Spleen (tissue), 11 donors: ENCODE data around the gene CYP4F11. TPM values are rescaled to one million over a fixed set of nuclear protein-coding genes. Genes with fewer than 3 reads are reported as not detected.

ENCODE experiments used
- DNase-seq: peaks from one replicate; pipeline ENCODE4 v3.0.0-alpha.2; 2020
- H3K27ac ChIP-seq, 8 donors: fragments of 200-600 bp; sonication (generic) in 7 of 8; 1 replicate in 4 of 8; 2 replicates in 4 of 8; pipeline versions ENCODE4 v1.5.0 to v1.8.0; 2016 to 2021; ENCODE audit warnings: inconsistent platforms in 4 of 8, mild to moderate bottlenecking in 4 of 8, moderate library complexity in 1 of 8
- H3K27me3 ChIP-seq, 7 donors: fragments of 200-600 bp; sonication (generic) in 6 of 7; replicated peaks in 1 of 7; 1 replicate in 4 of 7; 2 replicates in 3 of 7; pipeline versions ENCODE4 v1.5.0 to v1.8.0; 2016 to 2021; ENCODE audit warnings: inconsistent platforms in 3 of 7, mild to moderate bottlenecking in 1 of 7
- H3K36me3 ChIP-seq, 6 donors: fragments of 200-600 bp; sonication (generic) in 5 of 6; 1 replicate in 4 of 6; 2 replicates in 2 of 6; pipeline versions ENCODE4 v1.5.0 to v1.8.0; 2016 to 2021; ENCODE audit warnings: inconsistent platforms in 2 of 6
- H3K4me1 ChIP-seq, 6 donors: fragments of 200-600 bp; sonication (generic) in 5 of 6; 1 replicate in 3 of 6; 2 replicates in 3 of 6; pipeline versions ENCODE4 v1.5.0 to v1.8.0; 2016 to 2021; ENCODE audit warnings: inconsistent platforms in 3 of 6
- H3K4me3 ChIP-seq, 8 donors: fragments of 200-600 bp; sonication (generic) in 7 of 8; 1 replicate in 4 of 8; 2 replicates in 4 of 8; pipeline versions ENCODE4 v1.5.0 to v1.8.0; 2016 to 2021; ENCODE audit warnings: inconsistent platforms in 4 of 8, mild to moderate bottlenecking in 4 of 8, moderate library complexity in 2 of 8
- H3K9me3 ChIP-seq, 8 donors: fragments of 200-600 bp; sonication (generic) in 7 of 8; 1 replicate in 4 of 8; 2 replicates in 4 of 8; pipeline versions ENCODE4 v1.5.0 to v1.8.0; 2016 to 2021; ENCODE audit warnings: inconsistent platforms in 4 of 8
- CTCF ChIP-seq, 11 experiments: fragments of 200-600 bp in 7 of 11; fragments of 450-650 bp in 4 of 11; sonication (generic) in 4 of 11; IDR thresholded peaks in 8 of 11; conservative IDR thresholded peaks in 3 of 11; 1 replicate in 7 of 11; 2 replicates in 4 of 11; pipeline versions ENCODE4 v1.4.0 to v1.8.0; 2016 to 2021; ENCODE audit warnings: antibody characterized with exemption in 11 of 11, inconsistent platforms in 4 of 11, mild to moderate bottlenecking in 1 of 11
- POLR2A ChIP-seq, 3 donors: fragments of 450-650 bp; IDR thresholded peaks; one replicate each; pipeline ENCODE4 v1.5.1; 2017; ENCODE audit warnings: antibody characterized with exemption in 3 of 3, mild to moderate bottlenecking in 1 of 3
- POLR2AphosphoS5 ChIP-seq, 3 donors: sonication (generic); formaldehyde crosslinking; IDR thresholded peaks; one replicate each; pipeline ENCODE4 v1.5.1; 2017; ENCODE audit warnings: antibody characterized with exemption in 3 of 3
- WGBS, 5 donors: extraction: QIAGEN DNeasy Blood & Tissue Kit in 3 of 5; methylation state at CpG; one replicate each; pipeline versions ENCODE4 v1.1.5 to v1.1.7; 2013 to 2018; 5-methylcytosine and 5-hydroxymethylcytosine counted together
- intact Hi-C: fragments of 100-400 bp; cut with DNase I; formaldehyde crosslinking; loops from one replicate; pipeline ENCODE4 v1.15.0; 2023; ENCODE audit warnings: low total_unique reads
- polyA plus RNA-seq, 3 donors: library from polyadenylated mRNA; stranded (reverse); fragments of 200-250 nt; gene quantifications; one replicate each; pipeline ENCODE4 v1.2.1, GENCODE V29; 2013
- small RNA-seq, 4 donors: library from RNA; depleted of rRNA; stranded (forward); fragments of <200 nt; gene quantifications; one replicate each; pipeline ENCODE3, GENCODE V24; 2016
- total RNA-seq, 7 donors: library from RNA; depleted of rRNA in 3 of 7; stranded (reverse); fragments of >200 nt in 3 of 7; fragmentation: NEBNext Ultra II Directional in 4 of 7; extraction: Animal tissue kit (Norgen Biotek cat#: 25700) in 4 of 7; gene quantifications; one replicate each; pipeline versions ENCODE4 v1.1.0 to v1.2.1, GENCODE V29; 2016 to 2021
- donor health status: healthy with polysubstance abuse.
- donor health status: DM: no; HTN: no; CAD: no; lungs with moderate emphysema.
- donor health status: DM: no; HTN: no; CAD: no.
- donor health status: Bipolar disorder and iron deficiency.
- donor health status: healthy.
- donor health status: DM: no; HTN: no; CAD: no.
- donor health status: DM: yes; HTN: yes; CAD: no.

Gene CYP4F11
- total and polyA plus RNA-seq, 10 donors, result 0.07 to 4.9 (median 1.7) TPM; not detected in 2

GRCh38 chr19:15866636-15867035, 67.7 kb downstream of the CYP4F11 start:
- no peak overlapping the region for H3K27ac ChIP-seq
- H3K27me3 ChIP-seq, result peaks cover 0 to 24% (median 0%) of the 10 kb centered on the region in 7 donors
- WGBS, 5 donors, result 26 to 58% (median 47%) methylated on average over 5 of the region's 5 CpGs
- peaks cover 0 to 27% (median 2%) of the 10 kb centered on the region in 6 donors for H3K4me1 ChIP-seq
- DNase-seq, result no peak
- H3K36me3 ChIP-seq, result no peaks in the 10 kb centered on the region
- intact Hi-C loops, result loop anchor here (5.0 kb wide), 1 partner anchor 239 kb away; no protein-coding TSS in a partner anchor
- no peaks in the 10 kb centered on the region for H3K9me3 ChIP-seq
- no peak overlapping the region for H3K4me3 ChIP-seq
- no peak for TF ChIP-seq POLR2A (IDR thresholded peaks at IDR 0.05)
- no peak for TF ChIP-seq POLR2AphosphoS5 (IDR thresholded peaks at IDR 0.05)
- TF ChIP-seq CTCF (IDR thresholded peaks at IDR 0.05 in 8 of 11, conservative IDR thresholded peaks at IDR 0.05 in 3 of 11), result no peak

- Histone ChIP-seq H3K36me3 (no peaks in the 10 kb centered on the region), H3K4me3 (no peak overlapping the region), H3K27me3 (peaks cover 0 to 17% (median 0%) of the 10 kb centered on the region in 7 donors), H3K4me1 (peaks cover 0 to 12% (median 0%) of the 10 kb centered on the region in 6 donors), H3K9me3 (no peaks in the 10 kb centered on the region), H3K27ac (no peak overlapping the region)
- intact Hi-C loops, result loop anchor here (5.0 kb wide), 1 partner anchor 238 kb away; no protein-coding TSS in a partner anchor
- no peak for DNase-seq
- WGBS, 5 donors, result 62 to 72% (median 64%) methylated on average over 5 of the region's 5 CpGs
- TF ChIP-seq CTCF (IDR thresholded peaks at IDR 0.05 in 8 of 11, conservative IDR thresholded peaks at IDR 0.05 in 3 of 11), result no peak
- TF ChIP-seq POLR2A (IDR thresholded peaks at IDR 0.05), result no peak
- no peak for TF ChIP-seq POLR2AphosphoS5 (IDR thresholded peaks at IDR 0.05)
These were observed 69.5 kb downstream of the CYP4F11 start for GRCh38 chr19:15864824-15865223.

- Histone ChIP-seq H3K27ac (no peak overlapping the region), H3K9me3 (no peaks in the 10 kb centered on the region), H3K27me3 (peaks cover 0 to 25% (median 0%) of the 10 kb centered on the region in 7 donors), H3K36me3 (no peaks in the 10 kb centered on the region), H3K4me1 (no peaks in the 10 kb centered on the region), H3K4me3 (no peak overlapping the region)
- intact Hi-C loops, result no loop called here
- DNase-seq, result no peak
- 72 to 91% (median 88%) methylated on average over 7 to 8 of the region's 8 CpGs for WGBS, 5 donors
- TF ChIP-seq CTCF (IDR thresholded peaks at IDR 0.05 in 8 of 11, conservative IDR thresholded peaks at IDR 0.05 in 3 of 11), result no peak
- TF ChIP-seq POLR2AphosphoS5 (IDR thresholded peaks at IDR 0.05), result no peak
- TF ChIP-seq POLR2A (IDR thresholded peaks at IDR 0.05), result no peak
These were observed 71.1 kb downstream of the CYP4F11 start for GRCh38 chr19:15863272-15863671.

GRCh38 chr19:15862444-15862843, 71.9 kb downstream of the CYP4F11 start:
- Histone ChIP-seq H3K27me3 (peaks cover 0 to 33% (median 0%) of the 10 kb centered on the region in 7 donors), H3K4me3 (no peak overlapping the region), H3K4me1 (no peaks in the 10 kb centered on the region), H3K36me3 (no peaks in the 10 kb centered on the region), H3K27ac (no peak overlapping the region), H3K9me3 (no peaks in the 10 kb centered on the region)
- intact Hi-C loops, result no loop called here
- DNase-seq, result no peak
- TF ChIP-seq POLR2A (IDR thresholded peaks at IDR 0.05), result no peak
- TF ChIP-seq CTCF (IDR thresholded peaks at IDR 0.05 in 8 of 11, conservative IDR thresholded peaks at IDR 0.05 in 3 of 11), result no peak
- TF ChIP-seq POLR2AphosphoS5 (IDR thresholded peaks at IDR 0.05), result no peak
- WGBS, 5 donors, result 41 to 63% (median 48%) methylated on average over 7 of the region's 7 CpGs

Small RNA genes lying within 50 kb of the gene (small RNA-seq; reads per million reads assigned to genes)
- 0 reads per million in 4 donors for gene CYP4F36P

Other genes starting within 250 kb of the CYP4F11 start
- not detected for gene OR10H2, start 206.5 kb downstream of the CYP4F11 start, total RNA-seq
- not detected for gene OR10H2, start 206.5 kb downstream of the CYP4F11 start, polyA plus RNA-seq
- not detected for gene OR10H3, start 196.5 kb downstream of the CYP4F11 start, total RNA-seq
- gene OR10H3, start 196.5 kb downstream of the CYP4F11 start, polyA plus RNA-seq, result not detected
- gene OR10H5, start 146.9 kb downstream of the CYP4F11 start, total RNA-seq, result not detected
- not detected for gene OR10H5, start 146.9 kb downstream of the CYP4F11 start, polyA plus RNA-seq
- gene OR10H1, start 118.9 kb downstream of the CYP4F11 start, total RNA-seq, result not detected
- not detected for gene OR10H1, start 118.9 kb downstream of the CYP4F11 start, polyA plus RNA-seq
- under 1 TPM in 1 of 7 donors, not detected in 6; 0.37 TPM for gene CYP4F2, start 36.5 kb downstream of the CYP4F11 start, total RNA-seq
- not detected for gene CYP4F2, start 36.5 kb downstream of the CYP4F11 start, polyA plus RNA-seq
- not detected for gene OR10H4, start 14.5 kb upstream of the CYP4F11 start, total RNA-seq
- gene OR10H4, start 14.5 kb upstream of the CYP4F11 start, polyA plus RNA-seq, result not detected
- gene TPM4, start 142.0 kb upstream of the CYP4F11 start, total RNA-seq, result 100 to 1,000 TPM; 352 to 760 (median 443) TPM
- gene TPM4, start 142.0 kb upstream of the CYP4F11 start, polyA plus RNA-seq, result 100 to 1,000 TPM; 181 to 403 (median 238) TPM
- gene RAB8A, start 177.4 kb upstream of the CYP4F11 start, total RNA-seq, result 100 to 1,000 TPM in 2 of 7 donors, 10 to 100 TPM in 5; 71.9 to 104 (median 89.8) TPM
- 10 to 100 TPM; 31.5 to 45.5 (median 34.0) TPM for gene RAB8A, start 177.4 kb upstream of the CYP4F11 start, polyA plus RNA-seq
- gene HSH2D, start 209.2 kb upstream of the CYP4F11 start, total RNA-seq, result 10 to 100 TPM; 39.6 to 89.2 (median 51.4) TPM
- gene HSH2D, start 209.2 kb upstream of the CYP4F11 start, polyA plus RNA-seq, result 100 to 1,000 TPM in 1 of 3 donors, 10 to 100 TPM in 2; 66.1 to 119 (median 75.2) TPM
- not detected for gene CIB3, start 239.0 kb upstream of the CYP4F11 start, total RNA-seq
- gene CIB3, start 239.0 kb upstream of the CYP4F11 start, polyA plus RNA-seq, result under 1 TPM in 1 of 3 donors, not detected in 2; 0.49 TPM